ENCODE data around the gene ALX4.

Gene ALX4

GRCh38 chr11:44270403-44271273 is 39.3 kb downstream of the ALX4 start:
- Histone ChIP-seq H3K4me1 (ENCODE audit: low read length) (no peaks in the 10 kb centered on the region), H3K9ac (ENCODE audit: low read length) (no peak overlapping the region)

DNA sequence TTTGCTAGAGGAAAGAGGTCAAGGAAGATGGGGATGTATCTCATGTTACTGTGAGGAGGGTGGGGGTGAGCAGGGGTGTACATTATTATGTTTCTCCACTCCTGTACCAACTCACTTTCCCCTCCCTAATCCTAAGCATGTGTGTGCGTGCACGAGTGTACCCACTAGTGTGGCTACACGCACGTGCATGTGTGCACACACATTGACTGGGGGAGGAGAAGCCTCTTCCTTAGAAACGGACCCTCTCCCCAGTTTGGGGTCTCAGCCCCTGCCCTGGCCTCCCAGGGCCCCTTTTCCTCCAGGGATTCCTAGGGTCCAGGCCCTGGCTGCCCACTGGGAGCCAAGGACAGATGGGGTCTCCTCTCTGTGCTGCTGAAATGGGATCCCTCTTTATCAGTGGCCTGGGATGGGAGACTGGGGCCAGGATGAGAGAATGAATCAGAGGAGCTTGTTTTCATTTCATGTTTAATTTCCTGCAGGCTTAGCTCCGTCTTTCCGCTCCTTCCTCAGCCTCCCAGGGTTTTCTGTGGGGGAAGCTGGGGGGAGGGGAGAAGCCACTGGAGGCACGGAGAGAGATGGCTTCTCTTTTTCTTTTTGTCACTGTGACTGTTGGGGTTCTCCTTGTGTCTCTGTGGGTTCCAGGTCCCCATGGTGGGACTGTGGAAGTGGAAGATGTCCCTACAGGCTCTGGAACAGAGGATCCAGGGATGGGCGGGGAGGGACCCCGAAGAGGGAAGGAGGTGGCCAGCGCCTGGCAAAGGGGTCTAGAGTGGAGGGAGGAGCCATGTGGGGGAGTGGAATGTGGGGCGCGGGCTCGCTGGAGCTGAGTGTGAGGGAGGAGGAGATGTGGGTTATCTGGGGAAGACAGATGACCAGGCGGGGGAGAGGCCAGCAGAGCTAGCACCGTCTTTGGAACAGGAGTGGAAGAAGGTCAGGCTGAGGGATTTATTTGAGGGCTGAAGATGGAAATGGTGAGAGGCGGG is 40.3 kb downstream of the ALX4 start:
- H4K20me1 ChIP-seq (ENCODE audit: insufficient read depth, low read length), result no peaks in the 10 kb centered on the region
- H3K4me1 ChIP-seq (ENCODE audit: low read length), result no peaks in the 10 kb centered on the region
- TF ChIP-seq, protein P1, sequence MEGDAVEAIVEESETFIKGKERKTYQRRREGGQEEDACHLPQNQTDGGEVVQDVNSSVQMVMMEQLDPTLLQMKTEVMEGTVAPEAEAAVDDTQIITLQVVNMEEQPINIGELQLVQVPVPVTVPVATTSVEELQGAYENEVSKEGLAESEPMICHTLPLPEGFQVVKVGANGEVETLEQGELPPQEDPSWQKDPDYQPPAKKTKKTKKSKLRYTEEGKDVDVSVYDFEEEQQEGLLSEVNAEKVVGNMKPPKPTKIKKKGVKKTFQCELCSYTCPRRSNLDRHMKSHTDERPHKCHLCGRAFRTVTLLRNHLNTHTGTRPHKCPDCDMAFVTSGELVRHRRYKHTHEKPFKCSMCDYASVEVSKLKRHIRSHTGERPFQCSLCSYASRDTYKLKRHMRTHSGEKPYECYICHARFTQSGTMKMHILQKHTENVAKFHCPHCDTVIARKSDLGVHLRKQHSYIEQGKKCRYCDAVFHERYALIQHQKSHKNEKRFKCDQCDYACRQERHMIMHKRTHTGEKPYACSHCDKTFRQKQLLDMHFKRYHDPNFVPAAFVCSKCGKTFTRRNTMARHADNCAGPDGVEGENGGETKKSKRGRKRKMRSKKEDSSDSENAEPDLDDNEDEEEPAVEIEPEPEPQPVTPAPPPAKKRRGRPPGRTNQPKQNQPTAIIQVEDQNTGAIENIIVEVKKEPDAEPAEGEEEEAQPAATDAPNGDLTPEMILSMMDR (IDR thresholded peaks at IDR 0.05; ENCODE audit: low read depth, low read length), result no peak
- TF ChIP-seq EZH2phosphoT487 (IDR thresholded peaks at IDR 0.05; ENCODE audit: low read depth), result no peak
- H3K79me2 ChIP-seq (ENCODE audit: low read length), result no peaks in the 10 kb centered on the region
- H3K4me2 ChIP-seq (ENCODE audit: low read length), result no peak overlapping the region
- no peak overlapping the region for H3K9ac ChIP-seq (ENCODE audit: low read length)
- no peaks in the 10 kb centered on the region for H3K27me3 ChIP-seq (ENCODE audit: low read depth, low read length)
- H3K36me3 ChIP-seq (replicated peaks; ENCODE audit: low read depth, low read length), result no peaks in the 10 kb centered on the region
- H3K4me3 ChIP-seq (ENCODE audit: low read length), result no peak overlapping the region
- no peak overlapping the region for H3K27ac ChIP-seq (ENCODE audit: low read length)
- no peaks in the 10 kb centered on the region for H3K9me3 ChIP-seq (ENCODE audit: insufficient read depth, low read length)
- H2AFZ ChIP-seq (ENCODE audit: low read depth, low read length), result no peak overlapping the region

More at GRCh38 chr11:44270403-44271273, 39.3 kb downstream of the ALX4 start:
- H2AFZ ChIP-seq (ENCODE audit: low read depth, low read length), result no peak overlapping the region
- H3K9me3 ChIP-seq (ENCODE audit: insufficient read depth, low read length), result no peaks in the 10 kb centered on the region
- no peak overlapping the region for H3K4me3 ChIP-seq (ENCODE audit: low read length)
- no peaks in the 10 kb centered on the region for H4K20me1 ChIP-seq (ENCODE audit: insufficient read depth, low read length)
- no peaks in the 10 kb centered on the region for H3K36me3 ChIP-seq (replicated peaks; ENCODE audit: low read depth, low read length)
- H3K79me2 ChIP-seq (ENCODE audit: low read length), result no peaks in the 10 kb centered on the region
- no peaks in the 10 kb centered on the region for H3K27me3 ChIP-seq (ENCODE audit: low read depth, low read length)
- H3K4me2 ChIP-seq (ENCODE audit: low read length), result no peak overlapping the region
- TF ChIP-seq EZH2phosphoT487 (IDR thresholded peaks at IDR 0.05; ENCODE audit: low read depth), result no peak
- H3K27ac ChIP-seq (ENCODE audit: low read length), result no peak overlapping the region

- Histone ChIP-seq H4K20me1 (ENCODE audit: insufficient read depth, low read length) (no peaks in the 10 kb centered on the region), H3K9ac (ENCODE audit: low read length) (no peak overlapping the region), H3K27me3 (ENCODE audit: low read depth, low read length) (no peaks in the 10 kb centered on the region), H3K4me1 (ENCODE audit: low read length) (no peaks in the 10 kb centered on the region), H3K4me3 (ENCODE audit: low read length) (no peak overlapping the region), H3K79me2 (ENCODE audit: low read length) (no peaks in the 10 kb centered on the region), H3K9me3 (ENCODE audit: insufficient read depth, low read length) (no peaks in the 10 kb centered on the region), H3K4me2 (ENCODE audit: low read length) (no peak overlapping the region), H2AFZ (ENCODE audit: low read depth, low read length) (no peak overlapping the region), H3K36me3 (replicated peaks; ENCODE audit: low read depth, low read length) (no peaks in the 10 kb centered on the region), H3K27ac (ENCODE audit: low read length) (no peak overlapping the region)
- no peak for TF ChIP-seq EZH2phosphoT487 (IDR thresholded peaks at IDR 0.05; ENCODE audit: low read depth)
- TF ChIP-seq, protein P1 (IDR thresholded peaks at IDR 0.05; ENCODE audit: low read depth, low read length), result no peak
These were observed 41.3 kb downstream of the ALX4 start for GRCh38 chr11:44268614-44269080.

- Histone ChIP-seq H3K36me3 (replicated peaks; ENCODE audit: low read depth, low read length) (no peaks in the 10 kb centered on the region), H3K9ac (ENCODE audit: low read length) (no peak overlapping the region), H3K27me3 (ENCODE audit: low read depth, low read length) (no peaks in the 10 kb centered on the region), H3K79me2 (ENCODE audit: low read length) (no peaks in the 10 kb centered on the region), H3K27ac (ENCODE audit: low read length) (no peak overlapping the region), H3K9me3 (ENCODE audit: insufficient read depth, low read length) (no peaks in the 10 kb centered on the region), H3K4me1 (ENCODE audit: low read length) (no peaks in the 10 kb centered on the region), H3K4me3 (ENCODE audit: low read length) (no peak overlapping the region), H2AFZ (ENCODE audit: low read depth, low read length) (no peak overlapping the region), H4K20me1 (ENCODE audit: insufficient read depth, low read length) (no peaks in the 10 kb centered on the region), H3K4me2 (ENCODE audit: low read length) (no peak overlapping the region)
- TF ChIP-seq, protein P1 (IDR thresholded peaks at IDR 0.05; ENCODE audit: low read depth, low read length), result no peak
- no peak for TF ChIP-seq EZH2phosphoT487 (IDR thresholded peaks at IDR 0.05; ENCODE audit: low read depth)
These were observed 42.0 kb downstream of the ALX4 start for GRCh38 chr11:44267750-44268613.
